SHP77 (cell line): Measurements from ENCODE around the gene TCEAL9.
"Not testable (repeated sequence)": the region's sequence is repeated elsewhere in the genome, so short reads cannot be mapped to it uniquely, and the experiment has no call there.

Experiments used
- DNase-seq, 2 experiments: peaks; one replicate each; lab custom pipeline; 2025; lab: John Stamatoyannopoulos, UW

Gene TCEAL9

GRCh38 chrX:103356130-103356798 lies at the start of gene TCEAL9:
TCEAL9 (plus strand) TSS chrX:103356506; CDS start chrX:103357685, 1,179 bp downstream.
- peak; percentile 30 to 32 for DNase-seq

- no peak for DNase-seq
Observed at GRCh38 chrX:103309860-103310554, 46.3 kb upstream of the TCEAL9 start.

GRCh38 chrX:103310555-103311398 lies 45.5 kb upstream of the TCEAL9 start, which contains the start of gene BEX2:
BEX2 (minus strand) TSS chrX:103310990; CDS start chrX:103309976, 1,014 bp downstream.
- DNase-seq = no peak

- DNase-seq = no peak
Observed at GRCh38 chrX:103311399-103311780, 44.9 kb upstream of the TCEAL9 start.

GRCh38 chrX:103329991-103330390 lies 26.3 kb upstream of the TCEAL9 start, which contains the start of gene TCEAL7:
TCEAL7 (plus strand) TSS chrX:103330239; CDS start chrX:103331404, 1,165 bp downstream.
- no peak for DNase-seq

GRCh38 chrX:103330681-103331288 lies 25.5 kb upstream of the TCEAL9 start:
- DNase-seq = no peak

- DNase-seq = no peak
Observed at GRCh38 chrX:103338663-103339062, 17.6 kb upstream of the TCEAL9 start.

- no peak for DNase-seq
Observed at GRCh38 chrX:103343105-103343504, 13.2 kb upstream of the TCEAL9 start.

GRCh38 chrX:103344606-103345005 lies 11.7 kb upstream of the TCEAL9 start:
- DNase-seq = no peak

- DNase-seq = no peak
Observed at GRCh38 chrX:103347682-103348397, 8.5 kb upstream of the TCEAL9 start.

GRCh38 chrX:103356858-103357257 lies 552 bp downstream of the TCEAL9 start:
- DNase-seq = no peak

GRCh38 chrX:103357871-103358270 lies 1.6 kb downstream of the TCEAL9 start:
- DNase-seq = no peak

GRCh38 chrX:103359605-103360004 lies 3.3 kb downstream of the TCEAL9 start:
- not testable (repeated sequence) for DNase-seq

GRCh38 chrX:103360092-103360491 lies 3.8 kb downstream of the TCEAL9 start:
- DNase-seq = no peak

GRCh38 chrX:103360916-103361315 lies 4.6 kb downstream of the TCEAL9 start:
- DNase-seq = no peak

- no peak for DNase-seq
Observed at GRCh38 chrX:103361798-103362197, 5.5 kb downstream of the TCEAL9 start.

GRCh38 chrX:103362474-103362873 lies 6.2 kb downstream of the TCEAL9 start:
- DNase-seq = no peak

- no peak for DNase-seq
Observed at GRCh38 chrX:103363046-103363445, 6.7 kb downstream of the TCEAL9 start.

- no peak for DNase-seq
Observed at GRCh38 chrX:103367502-103367901, 11.2 kb downstream of the TCEAL9 start.

- no peak for DNase-seq
Observed at GRCh38 chrX:103369479-103369878, 13.2 kb downstream of the TCEAL9 start.

- DNase-seq = no peak
Observed at GRCh38 chrX:103372886-103373285, 16.6 kb downstream of the TCEAL9 start.
